ENCODE results near the gene GDF15.
"Not testable (repeated sequence)": the region's sequence is repeated elsewhere in the genome, so short reads cannot be mapped to it uniquely, and the experiment has no call there.

Gene GDF15, protein sequence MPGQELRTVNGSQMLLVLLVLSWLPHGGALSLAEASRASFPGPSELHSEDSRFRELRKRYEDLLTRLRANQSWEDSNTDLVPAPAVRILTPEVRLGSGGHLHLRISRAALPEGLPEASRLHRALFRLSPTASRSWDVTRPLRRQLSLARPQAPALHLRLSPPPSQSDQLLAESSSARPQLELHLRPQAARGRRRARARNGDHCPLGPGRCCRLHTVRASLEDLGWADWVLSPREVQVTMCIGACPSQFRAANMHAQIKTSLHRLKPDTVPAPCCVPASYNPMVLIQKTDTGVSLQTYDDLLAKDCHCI

GRCh38 chr19:18385675-18386542 lies at the start of gene GDF15:
TSS of gene GDF15 (plus strand) at chr19:18386158. CDS start at chr19:18386190, 32 bp downstream.
- DNase-seq (ENCODE audit: low spot score): peak; percentile 85

DNA sequence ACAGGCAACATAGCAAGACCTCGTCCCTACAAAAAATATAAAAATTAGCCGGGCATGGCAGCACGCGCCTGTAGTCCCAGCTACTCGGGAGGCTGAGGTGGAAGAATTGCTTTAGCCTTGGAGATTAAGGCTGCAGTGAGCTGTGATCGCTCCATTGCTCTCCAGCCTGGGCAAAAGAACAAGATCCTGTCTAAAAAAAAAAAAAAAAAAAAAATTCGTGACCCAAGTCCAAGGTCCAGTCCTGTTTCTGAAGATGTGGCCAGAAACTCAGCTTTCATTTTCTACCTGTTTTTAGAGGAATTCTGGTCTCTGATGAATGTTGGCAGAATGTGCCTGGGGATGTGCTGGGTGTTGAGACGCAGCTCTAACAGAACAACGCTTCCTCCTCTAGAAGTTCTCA lies 47.4 kb upstream of the GDF15 start:
- no peak for DNase-seq (ENCODE audit: low spot score)

DNA sequence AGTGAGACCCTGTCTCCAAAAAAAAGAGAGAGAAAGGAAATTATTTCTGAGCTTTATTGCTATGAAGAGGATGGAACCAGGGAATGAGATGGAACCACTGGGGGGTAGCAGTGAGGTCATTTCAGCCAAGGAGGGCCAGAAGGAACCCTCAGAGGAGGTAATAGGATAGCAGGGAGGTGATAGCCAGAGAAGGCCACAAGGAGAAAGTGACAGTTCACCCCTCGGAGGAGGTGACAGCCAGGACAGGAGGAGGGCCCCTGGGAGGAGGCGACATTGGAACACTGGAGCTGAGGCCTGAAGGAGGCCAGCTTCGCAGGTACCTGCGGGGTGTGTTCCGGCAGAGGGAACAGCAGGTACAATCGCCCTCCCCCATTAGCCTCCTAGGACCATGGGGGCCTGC lies 46.2 kb upstream of the GDF15 start:
- peak; percentile 32 for DNase-seq (ENCODE audit: low spot score)

DNA sequence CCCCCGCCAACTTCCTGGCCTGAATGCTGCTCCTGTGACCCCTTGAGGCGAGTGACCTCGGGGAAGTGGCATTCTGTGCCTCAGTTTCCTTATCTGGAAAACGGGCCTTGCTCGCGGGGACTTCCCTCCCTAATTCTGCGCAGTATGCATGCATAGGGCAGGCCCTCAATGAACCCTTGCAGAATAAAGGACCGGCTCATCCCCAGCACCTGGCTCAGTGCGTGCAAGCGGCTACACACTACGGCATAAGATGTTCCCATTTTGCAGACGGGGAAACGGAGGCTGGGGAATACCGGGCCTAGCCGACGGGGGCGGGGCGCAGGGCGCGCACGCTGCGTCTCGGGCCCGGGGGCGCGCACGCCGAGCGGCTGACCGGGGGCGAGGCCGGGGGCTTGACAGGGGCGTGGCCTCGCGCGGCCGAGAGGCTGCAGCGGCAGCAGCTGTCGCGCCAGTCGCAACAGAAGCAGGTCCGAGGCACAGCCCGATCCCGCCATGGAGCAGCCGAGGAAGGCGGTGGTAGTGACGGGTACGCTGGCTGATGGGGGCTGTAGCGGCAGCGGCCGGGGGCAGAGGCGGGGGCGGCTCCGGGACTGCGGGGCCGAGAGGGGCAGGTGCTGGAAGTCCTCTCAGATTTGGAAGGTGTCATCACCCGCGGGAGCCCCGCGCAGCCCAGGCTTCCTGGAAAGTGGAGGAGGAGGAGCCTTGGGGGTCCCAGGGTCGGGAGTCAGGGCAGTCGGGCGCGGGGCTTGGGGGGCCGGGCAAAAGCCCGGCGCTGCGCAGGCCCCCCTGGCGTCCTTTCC lies 45.6 kb upstream of the GDF15 start, which contains the start of gene PGPEP1:
TSS of gene PGPEP1 (plus strand) at position 409 of the 800 bp plus-strand sequence. CDS start at position 493, 84 bp downstream.
- peak; percentile 60 for DNase-seq (ENCODE audit: low spot score)

- peak; percentile 68 for DNase-seq (ENCODE audit: low spot score)
Observed at GRCh38 chr19:18340990-18341868, 44.7 kb upstream of the GDF15 start.

DNA sequence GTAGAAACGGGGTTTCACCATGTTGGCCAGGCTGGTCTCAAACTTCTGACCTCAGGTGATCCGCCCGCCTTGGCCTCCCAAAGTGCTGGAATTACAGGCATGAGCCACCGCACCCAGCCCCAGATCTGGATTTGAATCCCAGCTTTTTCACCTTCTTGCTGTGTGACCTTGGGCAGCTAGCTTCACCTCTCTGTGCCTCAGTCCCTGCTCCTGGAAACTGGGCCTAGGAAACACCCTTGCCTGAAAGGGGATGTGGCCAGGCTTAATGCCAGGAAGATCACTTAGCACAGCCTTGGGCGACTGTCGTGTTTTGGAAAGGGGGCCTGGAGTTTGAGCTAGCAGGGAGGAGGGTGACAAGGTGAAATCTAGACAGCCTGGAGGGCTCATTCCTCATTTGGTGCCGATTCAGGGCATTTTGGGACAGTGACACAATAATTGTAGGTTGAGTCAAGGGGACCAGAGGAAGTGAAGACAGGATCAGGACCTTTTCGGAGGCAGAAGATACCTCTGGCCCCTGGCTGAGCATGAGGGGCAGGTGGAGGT lies 43.8 kb upstream of the GDF15 start:
- no peak for DNase-seq (ENCODE audit: low spot score)

- no peak for DNase-seq (ENCODE audit: low spot score)
Observed at GRCh38 chr19:18344582-18344950, 41.4 kb upstream of the GDF15 start.

DNA sequence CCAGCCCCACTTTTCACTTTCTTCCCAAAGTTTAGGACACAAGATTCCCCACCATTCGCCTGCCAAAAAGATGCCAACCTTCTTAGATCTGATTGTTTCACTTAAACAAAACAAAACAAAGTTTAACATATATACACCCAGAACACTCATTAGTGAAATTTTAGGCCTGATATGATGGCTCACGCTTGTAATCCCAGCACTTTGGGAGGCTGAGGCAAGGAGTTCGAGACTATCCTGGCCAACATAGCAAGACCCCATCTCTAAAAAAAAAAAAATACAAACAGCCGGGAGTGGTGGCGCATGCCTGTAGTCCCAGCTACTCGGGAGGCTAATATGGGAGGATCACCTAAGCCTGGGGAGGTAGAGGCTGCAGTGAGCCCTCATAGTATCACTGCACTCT lies 40.7 kb upstream of the GDF15 start:
- no peak for DNase-seq (ENCODE audit: low spot score)

- no peak for DNase-seq (ENCODE audit: low spot score)
Observed at GRCh38 chr19:18346091-18346490, 39.9 kb upstream of the GDF15 start.

DNA sequence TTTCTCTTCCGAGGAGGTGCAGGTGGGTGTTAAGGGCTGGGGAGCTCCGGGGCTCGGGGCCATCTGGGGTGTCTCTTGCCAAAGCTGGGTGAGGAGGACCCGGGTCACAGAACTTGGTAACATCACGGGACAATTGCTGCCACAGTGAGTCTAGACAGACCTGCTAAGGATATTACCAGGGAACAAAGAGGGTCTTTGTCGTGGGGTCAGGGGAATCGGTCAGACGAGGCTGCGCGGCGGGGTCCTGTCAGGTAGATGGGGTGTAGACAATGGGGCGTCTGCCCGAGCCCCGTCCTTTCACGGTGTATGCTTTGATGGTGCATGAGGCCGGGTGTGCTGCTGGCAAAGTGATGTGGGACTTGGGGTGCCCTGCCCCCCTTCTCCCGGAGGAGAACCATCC lies 37.8 kb upstream of the GDF15 start:
- DNase-seq (ENCODE audit: low spot score): no peak

GRCh38 chr19:18348818-18349339 lies 37.1 kb upstream of the GDF15 start:
- not testable (repeated sequence) for DNase-seq (ENCODE audit: low spot score)

- DNase-seq (ENCODE audit: low spot score): peak; percentile 59
Observed at GRCh38 chr19:18349524-18350128, 36.3 kb upstream of the GDF15 start.

DNA sequence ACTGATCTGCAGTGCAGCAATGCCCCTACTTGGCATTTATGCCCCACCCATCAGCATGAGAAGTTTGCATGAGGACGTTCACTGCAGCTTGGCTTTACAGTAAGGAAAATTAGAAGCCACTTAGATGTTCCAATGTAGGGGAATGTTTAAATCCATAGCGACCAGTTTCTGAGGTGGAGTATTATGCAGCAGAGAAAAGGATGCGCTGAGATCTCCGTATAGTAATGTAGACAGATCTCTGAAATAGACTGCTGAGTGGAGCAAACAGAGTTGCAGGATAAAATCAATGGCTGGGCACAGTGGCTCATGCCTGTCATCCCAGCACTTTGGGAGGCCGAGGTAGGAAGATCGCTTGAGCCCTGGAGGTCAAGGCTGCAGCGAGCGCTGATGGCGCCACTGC lies 35.5 kb upstream of the GDF15 start:
- no peak for DNase-seq (ENCODE audit: low spot score)

DNA sequence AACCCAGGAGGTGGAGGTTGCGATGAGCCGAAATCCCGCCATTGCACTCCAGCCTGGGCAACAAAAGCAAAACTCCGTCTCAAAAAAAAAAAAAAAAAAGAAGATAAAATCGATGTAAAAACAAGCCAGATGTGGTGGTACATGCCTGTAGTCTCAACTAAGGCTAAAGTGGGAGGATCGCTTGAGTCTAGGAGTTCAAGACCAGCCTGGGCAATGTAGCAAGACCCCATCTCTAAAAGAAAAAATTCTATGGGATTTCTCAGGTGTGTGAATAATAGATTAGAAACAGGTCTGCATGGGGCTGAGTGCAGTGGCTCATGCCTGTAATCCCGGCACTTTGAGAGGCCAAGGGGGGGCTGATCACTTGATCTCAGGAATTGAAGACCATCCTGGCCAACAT lies 34.4 kb upstream of the GDF15 start:
- no peak for DNase-seq (ENCODE audit: low spot score)

- DNase-seq (ENCODE audit: low spot score): no peak
Observed at GRCh38 chr19:18353378-18354005, 32.5 kb upstream of the GDF15 start.

- DNase-seq (ENCODE audit: low spot score): not testable (repeated sequence)
Observed at GRCh38 chr19:18354743-18355142, 31.2 kb upstream of the GDF15 start.

DNA sequence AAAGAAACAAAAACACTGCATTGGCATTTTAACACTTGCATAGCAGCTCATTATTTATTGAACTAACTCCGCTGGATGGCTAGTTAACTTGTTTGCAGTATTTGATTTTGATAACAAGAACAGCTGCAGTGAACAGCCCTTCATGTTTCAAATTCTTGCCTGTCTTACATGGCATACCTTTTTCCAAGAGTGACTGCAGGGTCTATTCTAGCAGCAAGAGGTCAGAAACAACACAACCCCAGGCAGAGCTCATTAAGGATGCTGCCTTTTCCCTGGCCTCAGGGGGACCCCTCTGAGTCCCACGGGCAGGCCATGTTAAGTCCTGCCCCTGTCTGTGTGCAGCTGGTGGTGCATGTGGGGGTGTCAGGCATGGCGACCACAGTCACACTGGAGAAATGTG lies 28.9 kb upstream of the GDF15 start:
- DNase-seq (ENCODE audit: low spot score): no peak

DNA sequence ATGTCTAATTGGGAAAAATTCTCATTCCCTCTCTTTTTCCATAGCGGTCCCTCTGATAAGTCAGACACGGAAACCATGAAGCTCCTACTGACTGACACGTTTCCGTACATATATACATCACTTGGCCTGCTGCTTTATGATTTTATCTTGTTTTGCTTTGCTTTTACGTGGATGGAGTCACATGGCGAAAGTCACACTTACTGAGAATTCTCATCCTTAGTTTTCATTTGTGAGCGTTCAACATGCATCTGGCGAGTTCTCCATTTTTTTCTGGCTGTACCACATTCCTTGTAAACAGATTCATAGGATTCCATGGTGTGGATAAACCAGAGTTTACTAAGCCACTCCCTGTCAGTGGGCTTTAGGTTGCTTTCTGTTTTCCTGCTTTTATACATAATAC lies 24.3 kb upstream of the GDF15 start:
- DNase-seq (ENCODE audit: low spot score): no peak

GRCh38 chr19:18362934-18363542 lies 22.9 kb upstream of the GDF15 start:
- no peak for DNase-seq (ENCODE audit: low spot score)

GRCh38 chr19:18363787-18364186 lies 22.2 kb upstream of the GDF15 start:
- no peak for DNase-seq (ENCODE audit: low spot score)
